Suppressor macrophage treated with lipopolysaccharide for 1 hour (primary cell): ENCODE results near the gene COQ2.

Experiments used
- DNase-seq, 3 donors: peaks; one replicate each; pipeline ENCODE4 v3.0.0-alpha.2; 2020 to 2022

COQ2 gene

DNA sequence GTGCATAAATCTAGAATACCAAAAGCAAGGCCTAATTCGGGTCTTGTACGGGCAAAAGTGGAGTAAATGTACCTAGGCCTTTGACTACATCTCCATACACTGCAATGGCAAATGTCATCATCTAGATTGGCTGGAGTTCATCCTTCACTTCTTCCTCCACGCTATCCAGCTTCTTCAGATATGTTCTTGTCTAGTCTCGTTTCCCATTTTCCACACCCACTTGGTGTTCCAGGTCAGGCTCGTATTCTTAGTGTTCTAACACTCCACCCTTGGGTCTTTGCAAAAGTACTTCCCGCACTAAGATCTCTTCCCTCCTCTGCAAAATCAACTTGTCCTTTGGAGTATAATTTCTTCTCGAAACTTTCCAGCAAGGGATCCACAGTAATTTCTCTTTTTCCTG lies 1.4 kb downstream of the COQ2 start:
- peak in 1 of 3 donors; percentile 10 for DNase-seq

DNA sequence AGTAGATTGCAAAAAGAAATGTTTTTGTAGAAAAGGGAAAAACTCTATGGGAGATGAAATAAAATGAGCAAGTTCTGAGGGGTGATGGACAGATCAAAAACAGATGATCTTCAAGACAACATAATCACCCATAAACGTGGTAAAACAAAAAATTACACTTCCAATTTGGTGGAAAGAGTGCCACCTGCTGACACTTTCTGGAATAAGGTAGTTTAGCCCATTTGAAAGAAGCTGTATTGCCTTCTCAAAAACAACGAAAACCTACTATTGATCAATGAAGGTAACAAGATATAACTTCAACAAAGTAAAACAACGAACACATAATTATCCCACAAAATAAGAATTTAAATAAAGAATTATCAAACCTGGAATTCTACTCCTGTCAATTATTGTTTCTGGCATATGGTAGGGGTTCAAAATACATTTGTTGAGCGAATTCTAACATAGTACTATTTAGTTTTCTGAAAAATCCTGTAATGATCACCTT lies 2.5 kb downstream of the COQ2 start:
- DNase-seq = peak; percentile 74 to 84 (median 78)

DNA sequence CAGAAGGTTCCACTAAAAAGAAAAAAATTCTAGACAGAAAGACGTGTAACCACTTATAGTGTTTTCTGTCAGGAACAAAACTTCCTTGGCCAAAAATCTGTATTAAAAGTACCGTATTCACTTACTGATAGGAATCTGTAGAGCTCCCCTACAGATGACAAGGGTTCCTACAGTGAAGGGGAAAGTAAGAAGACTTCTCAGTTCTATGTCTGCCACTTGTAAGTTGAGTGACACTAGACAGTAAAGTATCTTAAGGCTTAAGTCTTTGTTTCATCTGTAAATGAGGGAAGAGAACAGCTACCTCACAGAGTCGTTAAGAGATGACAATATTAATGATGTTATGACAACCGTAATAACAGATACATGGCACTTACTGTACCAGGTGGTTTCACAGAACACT lies 3.3 kb downstream of the COQ2 start:
- no peak for DNase-seq

DNA sequence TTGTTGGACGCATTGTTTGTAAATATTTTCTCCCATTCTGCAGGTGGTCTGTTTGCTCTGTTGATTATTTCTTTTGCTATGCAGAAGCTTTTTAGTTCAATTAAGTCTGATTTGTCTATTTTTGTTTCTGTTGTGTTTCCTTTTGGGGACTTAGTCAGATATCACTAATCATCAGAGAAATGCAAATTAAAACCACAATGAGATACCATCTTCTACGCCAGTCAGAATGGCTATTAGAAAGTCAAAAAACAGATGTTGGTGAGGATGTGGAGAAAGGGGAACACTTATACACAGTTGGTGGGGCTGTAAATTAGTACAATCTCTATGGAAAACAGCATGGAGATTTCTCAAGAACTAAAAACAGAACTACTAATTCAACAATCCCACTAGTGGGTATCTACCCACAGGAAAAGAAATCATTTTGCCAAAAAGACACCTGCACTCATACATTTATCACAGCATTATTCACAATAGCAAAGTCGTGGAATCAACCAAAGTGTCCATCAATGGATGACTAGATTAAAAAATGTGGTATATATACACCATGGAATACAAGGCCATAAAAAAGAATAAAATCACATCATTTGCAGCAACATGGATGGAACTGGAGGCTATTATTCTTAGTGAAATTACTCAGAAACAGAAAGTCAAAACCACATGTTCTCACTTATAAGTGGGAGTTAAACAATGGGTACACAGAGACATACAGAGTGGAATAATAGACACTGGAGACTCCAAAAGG lies 8.1 kb downstream of the COQ2 start:
- DNase-seq = no peak

DNA sequence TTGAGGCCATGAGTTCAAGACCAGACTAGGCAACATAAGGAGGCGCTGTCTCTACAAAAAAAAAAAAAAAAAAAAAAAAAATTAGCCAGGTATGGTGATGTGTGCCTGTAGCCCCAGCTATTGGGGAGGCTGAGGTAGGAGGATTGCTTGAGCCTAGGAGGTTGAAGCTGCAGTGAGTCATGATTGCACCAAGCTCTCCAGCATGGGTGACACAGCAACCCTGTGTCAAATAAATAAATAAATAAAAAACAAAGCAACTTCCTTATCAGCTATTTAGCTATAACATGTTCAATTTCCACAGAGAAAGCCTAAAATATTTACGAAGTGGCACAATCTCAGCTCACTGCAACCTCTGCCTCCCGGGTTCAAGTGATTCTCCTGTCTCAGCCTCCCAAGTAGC lies 10.7 kb downstream of the COQ2 start:
- DNase-seq = peak in 2 of 3 donors; percentile 42 to 56

DNA sequence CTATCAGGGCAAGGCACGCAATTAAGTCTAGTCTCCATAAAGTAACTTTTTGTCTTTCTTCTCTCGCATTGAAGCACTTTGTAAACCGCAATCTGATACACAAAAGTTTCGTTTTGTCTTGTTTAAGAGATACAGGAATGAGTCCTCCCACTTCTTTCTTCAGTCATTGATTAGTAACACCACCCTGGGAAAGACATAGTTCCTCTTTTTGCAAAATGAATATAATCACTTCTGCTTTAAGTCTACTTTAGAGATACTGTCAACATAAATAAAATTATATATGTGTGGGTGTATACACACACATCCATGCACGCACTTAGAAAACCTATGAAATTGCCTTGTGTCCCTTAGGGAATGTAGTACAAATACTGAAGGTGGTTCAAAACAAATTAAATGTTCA lies 11.7 kb downstream of the COQ2 start:
- peak; percentile 43 to 87 (median 72) for DNase-seq

DNA sequence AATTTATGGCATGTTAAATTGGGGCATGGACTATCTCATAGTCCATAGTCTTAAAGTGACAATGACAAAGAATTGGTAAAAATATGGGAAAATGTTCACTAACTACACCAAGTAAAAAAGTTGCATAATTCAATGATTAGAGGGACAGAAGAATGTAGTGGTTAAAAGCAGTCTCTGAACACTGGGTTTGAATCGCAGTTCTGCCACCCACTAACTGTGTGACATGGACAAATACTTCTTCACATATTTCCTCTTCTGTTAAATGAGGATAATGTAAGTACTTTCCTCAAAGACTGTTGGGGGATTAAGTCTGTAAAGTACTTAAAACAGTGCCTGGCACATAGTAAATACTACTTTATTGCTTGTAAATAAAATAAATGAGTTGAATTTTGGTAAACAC lies 15.3 kb downstream of the COQ2 start:
- no peak for DNase-seq

DNA sequence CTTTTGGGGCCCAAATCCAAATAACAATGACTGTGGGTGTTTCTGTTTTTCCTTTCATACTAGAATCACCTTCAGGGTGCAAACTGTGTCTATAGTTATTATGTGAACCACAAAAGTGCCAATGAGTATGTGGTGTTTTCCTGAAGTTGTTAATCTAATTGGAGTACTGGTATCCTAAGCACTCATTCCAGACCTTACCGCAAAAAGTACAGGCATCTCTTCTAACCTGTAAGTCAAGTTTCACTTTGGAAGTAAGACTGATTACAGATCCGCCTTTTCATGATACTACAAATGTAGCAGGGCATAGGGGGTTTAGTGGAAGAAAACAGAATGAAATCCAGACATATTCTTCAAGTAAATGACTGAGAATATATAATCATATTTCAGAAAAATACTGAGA lies 16.1 kb downstream of the COQ2 start:
- DNase-seq = no peak

DNA sequence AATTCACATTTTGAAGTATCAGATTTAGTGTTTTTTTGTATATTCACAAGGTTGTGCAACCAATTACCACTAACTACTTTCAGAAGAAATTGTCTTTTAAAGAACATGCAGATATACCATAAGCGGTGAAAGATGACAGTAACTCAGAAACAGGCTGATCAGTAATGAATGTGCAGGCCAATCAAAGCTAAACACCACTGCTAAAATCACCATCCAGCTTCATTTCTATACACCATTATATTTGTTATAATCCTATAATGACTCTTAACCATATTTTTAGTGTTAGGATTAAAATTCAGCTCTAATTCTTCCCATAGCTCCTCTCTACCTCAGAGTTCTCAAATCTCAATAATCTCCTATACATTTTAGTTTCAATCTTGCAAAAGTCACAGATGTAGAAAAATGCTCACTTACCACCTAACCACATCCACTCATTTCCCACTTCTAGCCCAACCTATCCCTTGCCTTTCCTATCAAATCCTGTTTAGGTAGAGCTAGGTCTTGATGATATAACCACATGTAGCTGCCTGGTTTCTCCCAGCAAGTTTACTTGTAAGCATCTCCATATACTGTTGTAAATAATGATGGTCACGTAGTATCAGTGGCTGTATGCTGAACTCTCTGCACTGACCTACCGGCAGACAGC lies 16.6 kb downstream of the COQ2 start:
- DNase-seq = no peak

DNA sequence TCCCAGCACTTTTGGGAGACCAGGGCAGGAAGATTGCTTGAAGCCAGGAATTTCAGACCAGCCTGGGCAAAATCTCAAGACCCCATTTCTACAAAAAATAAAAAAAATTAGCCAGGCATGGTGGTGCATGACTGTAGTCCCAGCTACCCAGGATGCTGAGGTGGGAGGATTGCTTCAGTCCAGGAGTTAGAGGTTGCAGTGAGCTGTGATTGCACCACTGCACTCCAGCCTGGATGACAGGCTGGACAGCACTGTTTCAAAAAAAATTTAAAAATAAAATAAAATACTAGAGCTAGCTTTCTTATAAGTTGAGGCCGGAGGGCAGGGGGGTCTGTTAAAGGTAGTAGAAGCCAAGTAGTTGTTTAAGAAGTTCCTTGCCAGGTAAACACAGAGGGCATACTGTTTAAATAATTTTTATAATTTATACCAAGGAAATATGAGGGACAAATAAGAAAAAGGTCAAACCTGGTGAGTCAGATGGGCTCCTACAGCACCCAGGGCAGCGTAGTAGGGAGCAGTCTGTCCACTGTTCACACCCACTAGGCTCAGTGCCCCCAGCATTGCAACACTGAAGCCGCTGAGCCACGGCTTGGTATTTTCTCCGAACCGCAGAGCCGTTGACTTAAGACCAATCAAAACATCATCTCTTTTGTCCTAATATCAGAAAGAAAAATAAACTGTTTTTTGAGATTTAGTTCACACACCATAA lies 17.3 kb downstream of the COQ2 start:
- DNase-seq = peak; percentile 39 to 47 (median 41)

DNA sequence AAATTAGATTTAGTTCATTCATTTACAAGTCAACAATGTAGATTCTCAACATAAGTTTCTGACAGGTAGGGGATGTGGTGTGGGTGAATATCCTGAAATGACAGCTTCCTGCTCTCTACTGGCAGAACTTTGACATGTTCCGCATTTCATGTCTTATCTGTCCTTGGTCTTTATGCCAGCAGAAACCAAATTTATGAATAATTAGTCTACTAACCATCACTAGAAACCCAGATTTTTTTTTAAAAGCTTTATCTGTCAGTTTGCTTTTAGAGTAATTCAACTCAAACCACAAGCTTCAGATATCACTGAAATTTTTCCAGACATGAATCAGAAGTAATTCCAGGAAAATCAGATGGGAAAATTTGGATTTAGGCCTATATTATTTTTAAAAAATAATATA lies 17.9 kb downstream of the COQ2 start:
- no peak for DNase-seq

DNA sequence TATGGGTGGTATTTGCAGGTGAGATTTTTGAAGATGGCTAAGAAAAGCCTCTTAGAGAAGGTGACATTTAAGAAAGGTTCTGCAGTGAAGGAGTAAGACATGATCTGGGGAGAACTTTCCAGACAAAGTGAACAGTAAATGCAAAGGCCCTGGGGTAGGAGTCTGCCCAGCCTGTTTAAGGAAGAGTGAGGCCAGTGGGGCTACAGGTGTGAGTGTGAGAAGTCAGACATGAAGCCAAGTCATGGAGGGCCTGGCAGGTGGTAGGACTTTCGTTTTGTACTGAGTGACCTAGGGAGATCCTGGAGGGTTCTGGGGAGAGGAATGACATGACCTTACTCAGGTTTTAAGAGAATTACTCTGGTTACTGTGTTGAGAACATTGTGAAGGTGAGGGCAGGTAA lies 21.5 kb downstream of the COQ2 start:
- DNase-seq = no peak

DNA sequence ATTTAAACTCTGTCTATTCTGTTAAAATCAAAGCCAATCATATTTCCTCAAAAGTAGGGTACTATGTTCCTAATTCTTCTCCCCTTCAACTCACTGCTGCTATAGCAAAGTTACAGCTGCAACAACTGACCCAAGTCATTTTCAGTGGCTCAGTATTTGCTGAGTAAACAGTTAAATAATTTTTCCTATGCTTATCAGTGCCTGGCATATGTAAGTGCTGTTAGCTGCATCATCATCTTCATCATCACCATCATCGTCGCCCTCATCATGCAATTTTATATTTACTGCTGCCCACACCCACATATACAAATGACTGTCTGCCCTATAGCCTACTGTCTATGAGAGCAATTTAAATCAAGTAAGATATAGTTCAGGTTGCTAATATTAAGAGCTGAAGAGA lies 21.9 kb downstream of the COQ2 start:
- no peak for DNase-seq

DNA sequence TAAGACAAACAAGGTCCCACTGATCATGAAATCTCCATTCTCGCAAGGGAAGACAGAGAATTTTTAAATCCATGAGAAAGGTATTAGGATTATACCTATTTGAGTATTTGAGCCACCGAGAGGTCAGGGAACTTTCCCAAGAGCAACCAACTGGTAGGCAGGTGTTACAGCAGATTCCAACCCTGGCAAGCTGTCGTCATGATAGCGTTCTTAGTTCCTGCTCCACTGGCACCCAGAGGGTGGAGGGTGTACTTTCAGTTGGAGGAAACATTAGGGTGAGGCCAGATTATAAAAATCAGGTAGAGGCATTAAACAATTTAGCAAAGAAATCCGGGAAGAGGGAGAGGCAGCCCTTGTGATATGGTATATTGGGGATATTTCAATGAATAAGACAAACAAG lies 23.3 kb downstream of the COQ2 start:
- DNase-seq = no peak

DNA sequence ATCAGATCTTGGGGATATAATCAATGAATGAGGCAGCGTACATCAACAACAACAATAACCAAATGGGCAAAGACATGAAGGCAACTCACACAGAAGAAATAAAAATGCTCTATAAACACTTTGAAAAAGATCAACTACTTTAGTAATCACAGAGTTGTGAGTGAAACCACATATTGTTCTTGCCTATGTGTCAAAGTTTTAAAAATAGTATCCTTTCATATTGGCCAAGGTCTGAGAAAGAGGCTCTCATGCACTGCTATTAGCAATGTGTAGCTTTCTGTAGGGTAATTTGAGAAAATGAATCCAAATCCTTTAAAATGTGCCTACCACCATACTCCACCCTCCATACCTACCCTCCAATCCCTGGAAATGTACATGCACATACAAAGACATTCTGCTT lies 25.0 kb downstream of the COQ2 start:
- DNase-seq = no peak

DNA sequence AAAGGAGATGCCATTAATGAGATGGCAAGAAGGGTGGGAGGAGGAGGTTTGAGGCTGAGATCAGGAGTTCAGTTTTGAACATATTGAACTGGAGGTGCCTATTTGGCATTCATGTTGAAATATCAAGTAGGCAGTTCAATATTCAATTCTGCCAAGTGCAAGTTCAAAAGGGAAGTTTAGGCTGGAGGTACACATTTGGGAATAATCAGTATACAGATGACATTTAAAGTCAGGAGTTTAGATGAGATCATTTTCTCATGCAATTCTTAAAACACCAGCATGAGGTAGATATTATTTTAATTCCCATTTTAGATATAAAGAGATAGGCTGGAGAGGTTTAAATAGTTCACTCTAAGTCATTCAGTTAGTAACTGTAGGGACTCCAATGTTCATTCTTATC lies 26.1 kb downstream of the COQ2 start:
- DNase-seq = peak in 2 of 3 donors; percentile 34 to 48

DNA sequence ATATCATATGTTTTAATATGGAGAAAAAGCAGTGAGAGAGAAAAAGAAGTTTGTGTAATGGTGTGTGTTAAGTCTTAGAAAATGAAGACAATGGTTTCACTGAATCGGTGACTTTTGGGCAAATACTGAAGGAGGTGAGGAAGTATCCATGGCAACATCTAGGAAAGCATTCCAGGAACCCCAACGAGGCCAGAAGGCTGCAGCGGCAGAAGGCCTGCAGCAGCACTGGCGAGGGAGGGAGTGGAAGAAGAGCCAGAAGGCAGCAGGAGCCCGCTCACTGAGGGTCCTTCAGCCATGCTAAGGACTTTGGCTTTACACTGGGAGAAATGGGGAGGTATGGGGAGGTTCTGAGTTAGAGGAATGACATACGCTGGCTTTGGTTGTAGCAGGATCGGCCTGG lies 26.8 kb downstream of the COQ2 start:
- DNase-seq = no peak

DNA sequence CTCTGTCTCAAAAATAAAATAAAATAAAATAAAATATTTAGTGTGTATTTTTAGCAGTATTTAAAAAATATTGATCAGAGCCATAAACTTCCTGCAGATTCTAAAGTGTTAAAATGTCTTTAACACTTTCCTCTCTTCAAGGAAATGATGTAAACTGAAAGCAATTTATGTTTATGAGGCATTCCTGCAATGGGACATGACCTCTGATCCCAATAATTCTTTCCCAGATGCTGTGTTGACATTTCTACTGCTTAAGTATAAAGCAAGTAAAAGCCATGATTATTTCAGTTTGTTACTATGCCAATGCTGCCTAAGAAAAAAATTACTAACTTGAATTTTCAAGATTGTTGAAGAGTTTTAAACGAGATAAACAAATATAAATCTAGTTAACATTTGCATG lies 29.0 kb downstream of the COQ2 start:
- no peak for DNase-seq

DNA sequence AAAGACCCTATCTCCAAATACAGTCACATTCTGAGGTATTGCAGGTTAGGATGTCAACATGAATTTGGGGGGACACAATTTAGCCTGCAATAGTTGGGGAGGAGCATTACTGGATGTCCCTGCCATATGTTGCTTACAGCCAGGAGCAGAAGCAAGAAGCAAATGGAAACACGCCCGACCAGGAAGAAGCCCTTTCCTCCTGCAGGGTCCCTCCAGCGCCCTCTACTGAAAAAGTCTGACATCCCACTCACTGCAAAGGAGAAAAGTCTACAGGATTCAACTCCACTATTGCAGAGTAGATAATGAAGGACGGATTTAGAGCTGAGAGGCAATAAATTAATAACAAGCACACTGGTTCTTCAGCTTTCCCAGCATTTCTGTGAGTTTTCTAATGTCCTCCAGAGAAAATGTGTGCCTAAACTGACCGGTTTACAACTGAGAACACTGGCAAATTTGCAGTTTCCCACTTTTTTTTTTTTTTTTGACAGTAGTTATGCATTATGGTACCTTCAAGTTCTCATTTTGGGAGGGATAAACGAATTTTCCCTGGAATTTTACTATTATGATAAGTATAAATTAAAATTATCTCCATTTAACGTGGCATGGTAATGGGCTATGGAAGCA lies 31.7 kb downstream of the COQ2 start:
- DNase-seq = peak; percentile 81 to 88 (median 83)

DNA sequence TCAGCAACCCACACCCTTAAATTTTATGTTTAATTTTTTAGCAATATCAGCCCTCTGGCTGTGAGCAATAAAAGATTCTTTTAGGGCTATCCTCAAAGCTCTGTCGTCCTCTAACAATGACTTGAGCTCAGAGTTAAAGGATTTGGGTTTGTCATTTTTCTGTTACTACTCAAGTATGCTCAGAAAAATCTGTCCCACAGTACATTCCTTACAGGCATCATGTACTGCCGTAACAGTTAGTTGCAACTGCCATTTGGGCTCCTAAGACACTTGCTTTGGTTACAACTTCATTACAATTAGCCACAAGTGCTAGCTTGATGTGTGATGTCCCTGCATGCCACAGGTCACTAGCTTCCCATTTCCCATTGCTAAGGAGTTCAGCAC lies 33.2 kb downstream of the COQ2 start:
- no peak for DNase-seq

DNA sequence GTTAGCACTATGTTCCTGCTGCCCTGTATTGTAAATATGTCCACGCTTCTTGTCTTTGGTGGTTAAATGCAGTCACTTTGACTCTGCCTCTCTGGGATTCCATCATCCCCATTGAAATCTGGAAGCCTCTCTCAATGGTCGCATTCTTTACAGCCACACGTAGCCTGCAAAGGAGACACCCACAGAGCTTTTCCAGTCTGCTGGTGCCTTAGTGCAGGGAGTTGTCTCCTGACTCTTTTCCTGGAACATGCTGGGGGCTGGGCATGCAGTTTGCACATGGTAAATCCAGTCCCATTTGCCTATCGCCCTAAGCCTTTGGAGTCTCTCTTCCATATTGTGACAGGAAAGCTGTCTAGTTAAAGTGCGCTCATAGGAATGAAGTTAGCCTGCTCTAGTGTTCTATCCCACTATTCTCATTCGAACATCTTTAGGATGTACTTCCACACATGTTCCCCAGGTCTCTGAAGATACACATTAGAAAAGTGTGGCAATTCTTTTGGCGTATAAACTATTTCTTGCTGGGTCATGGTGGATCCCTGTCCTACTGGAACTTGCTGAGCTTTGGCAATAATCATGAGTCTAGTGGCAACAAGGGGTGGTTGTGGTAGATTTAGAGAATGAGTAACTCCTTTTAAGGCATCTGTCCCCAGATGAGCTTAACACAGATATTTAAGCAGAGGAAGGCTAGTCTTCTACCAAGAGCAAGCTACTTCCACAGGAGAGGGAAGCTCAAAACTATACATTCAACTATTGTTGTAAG lies 33.7 kb downstream of the COQ2 start:
- DNase-seq = no peak

DNA sequence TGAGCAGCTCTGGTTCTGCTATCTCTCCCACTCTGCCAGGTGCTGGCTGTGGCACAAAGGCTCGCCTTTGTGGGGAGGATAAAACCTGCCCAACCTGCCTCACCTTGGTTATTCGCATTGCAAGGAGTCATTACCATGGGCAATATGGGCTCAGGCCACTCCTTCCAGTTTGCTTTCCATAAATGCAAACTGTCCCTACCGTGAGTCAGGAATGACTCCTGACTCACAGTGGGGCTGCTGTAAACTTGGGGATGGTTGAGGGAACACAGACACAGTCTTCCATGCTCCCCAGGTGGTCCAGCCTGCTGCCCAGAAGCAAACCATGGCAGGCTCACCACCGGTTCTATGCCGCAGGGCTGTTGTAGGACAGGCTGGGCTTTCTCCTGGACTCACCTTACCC lies 36.1 kb downstream of the COQ2 start:
- no peak for DNase-seq
